Astrocyte of the cerebellum (primary cell): ENCODE data around the gene PARD3B.

Source experiments
- DNase-seq: peaks from one replicate; pipeline ENCODE4 v3.0.0-alpha.2; 2011; ENCODE audit warnings: low read depth
- H3K4me3 ChIP-seq: 2 replicates; pipeline ENCODE4 v1.5.1; 2011; ENCODE audit warnings: mild to moderate bottlenecking, low read depth, low read length, moderate library complexity
- CTCF ChIP-seq: IDR thresholded peaks from 2 replicates; pipeline ENCODE4 v1.5.1; 2012; ENCODE audit warnings: low read length, low read depth, moderate library complexity, mild to moderate bottlenecking; ENCODE audit errors: missing control alignments
- in situ Hi-C: cut with HindIII; loops from 2 replicates; pipeline ENCODE4 v1.10.0; 2017; ENCODE audit warnings: low sequenced_read_pairs

PARD3B gene

GRCh38 chr2:205199165-205199850 lies 654.0 kb downstream of the PARD3B start:
- in situ Hi-C loops, result no loop called here
- TF ChIP-seq CTCF, result no peak

GRCh38 chr2:205210494-205210893 lies 665.2 kb downstream of the PARD3B start:
- no peak overlapping the region for H3K4me3 ChIP-seq
- in situ Hi-C loops, result no loop called here
- TF ChIP-seq CTCF, result no peak
- no peak for DNase-seq

More at GRCh38 chr2:205199165-205199850, 654.0 kb downstream of the PARD3B start:
- H3K4me3 ChIP-seq, result no peak overlapping the region
- no peak for DNase-seq

- H3K4me3 ChIP-seq, result no peak overlapping the region
- no peak for TF ChIP-seq CTCF
- DNase-seq, result no peak
- in situ Hi-C loops, result no loop called here
Measured at GRCh38 chr2:205212357-205212756, 667.1 kb downstream of the PARD3B start.

DNA sequence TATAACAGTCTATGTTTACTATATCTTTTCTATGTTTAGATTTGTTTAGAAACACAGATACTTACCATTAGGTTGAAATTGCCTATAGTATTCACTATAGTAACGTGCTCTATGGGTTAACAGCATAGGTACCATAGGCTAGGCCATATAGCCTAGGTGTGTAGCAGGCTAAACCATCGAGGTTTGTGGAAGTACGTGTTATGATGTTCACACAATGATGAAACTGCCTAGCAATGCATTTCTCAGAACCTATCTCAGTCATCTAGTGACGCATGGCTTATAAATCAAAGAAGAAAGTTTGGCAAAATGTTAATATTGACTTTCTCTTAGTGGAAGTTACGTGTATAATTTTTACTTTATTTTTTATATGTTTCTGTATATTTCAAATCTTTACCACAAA lies 670.8 kb downstream of the PARD3B start:
- in situ Hi-C loops, result no loop called here
- TF ChIP-seq CTCF, result no peak
- no peak overlapping the region for H3K4me3 ChIP-seq
- no peak for DNase-seq

DNA sequence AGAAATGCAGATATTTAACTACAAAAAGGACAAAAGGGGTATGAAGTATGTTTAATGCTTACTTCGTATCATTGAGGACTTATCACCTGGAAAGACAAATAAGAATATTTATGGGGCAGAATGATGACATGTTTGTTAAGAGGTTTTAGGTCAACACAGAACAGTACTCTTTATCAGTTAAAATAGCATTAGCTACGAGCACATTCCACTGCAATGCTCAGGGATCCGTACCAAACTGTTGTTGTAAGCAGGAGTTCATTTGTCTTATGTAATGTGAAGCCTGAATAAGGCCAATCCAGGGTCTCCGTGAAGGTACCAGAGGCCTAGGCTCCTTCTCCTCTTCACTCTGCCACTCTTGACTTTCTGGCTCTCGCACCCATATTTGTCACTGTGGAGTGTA lies 671.3 kb downstream of the PARD3B start:
- DNase-seq, result no peak
- no peak for TF ChIP-seq CTCF
- H3K4me3 ChIP-seq, result no peak overlapping the region
- in situ Hi-C loops, result no loop called here

DNA sequence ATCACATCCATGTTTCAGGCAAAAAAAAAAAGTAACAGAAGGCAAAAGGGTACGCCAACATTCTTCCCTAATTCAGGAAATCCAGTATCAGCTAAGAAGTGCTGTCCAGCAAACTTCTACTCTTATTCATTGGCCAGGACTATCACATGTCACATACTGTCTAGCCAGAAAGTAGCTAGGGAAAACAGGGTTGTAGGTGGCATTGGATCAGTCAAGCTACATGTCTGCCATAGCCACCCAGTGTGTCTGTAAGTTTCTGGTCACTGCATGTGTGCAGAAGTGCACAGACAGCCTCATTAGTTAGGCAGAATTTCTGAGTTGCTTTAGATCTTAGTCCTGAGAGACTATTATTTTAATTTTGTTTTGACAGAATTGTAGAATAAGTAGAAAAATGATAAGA lies 671.7 kb downstream of the PARD3B start:
- in situ Hi-C loops, result no loop called here

More for the DNA sequence above, 671.7 kb downstream of the PARD3B start:
- TF ChIP-seq CTCF, result no peak
- H3K4me3 ChIP-seq, result no peak overlapping the region
- no peak for DNase-seq
